ENCODE data around the gene SLC4A1AP. TPM values are rescaled to one million over a fixed set of nuclear protein-coding genes. Genes with fewer than 3 reads are reported as not detected.
A peak's percentile ranks its signal among the peaks of the same experiment; 100 is the strongest.
"Not testable (repeated sequence)": the region's sequence is repeated elsewhere in the genome, so short reads cannot be mapped to it uniquely, and the experiment has no call there.

The SLC4A1AP gene
- 20.0 TPM for polyA plus RNA-seq (2012; ENCODE audit: missing spikeins)

GRCh38 chr2:27663285-27664153, at the start of gene SLC4A1AP, which contains the start of gene SUPT7L:
Gene SLC4A1AP (plus strand): TSS chr2:27663889. CDS start chr2:27663915, 26 bp downstream.
Gene SUPT7L (minus strand): TSS chr2:27663614. CDS start chr2:27662192, 1,422 bp downstream.
- FAIRE-seq: peak; percentile 95

GRCh38 chr2:27613985-27614384, 49.7 kb upstream of the SLC4A1AP start:
- no peak for FAIRE-seq
- no peak for DNase-seq (ENCODE audit: insufficient read length)
- TF ChIP-seq TAF1 (IDR thresholded peaks at IDR 0.05; ENCODE audit: borderline replicate concordance, low read depth, low read length) (no peak), POLR2AphosphoS5 (IDR thresholded peaks at IDR 0.05; ENCODE audit: low read depth, low read length) (no peak), POLR2A (IDR thresholded peaks at IDR 0.05; ENCODE audit: low read depth, low read length) (no peak)

More at GRCh38 chr2:27663285-27664153, at the start of gene SLC4A1AP, which contains the start of gene SUPT7L:
- TF ChIP-seq POLR2AphosphoS5 (IDR thresholded peaks at IDR 0.05; ENCODE audit: low read depth, low read length) (peak; percentile 82), TAF1 (IDR thresholded peaks at IDR 0.05; ENCODE audit: borderline replicate concordance, low read depth, low read length) (peak; percentile 98), POLR2A (IDR thresholded peaks at IDR 0.05; ENCODE audit: low read depth, low read length) (peak; percentile 90)
- peak; percentile 54 for DNase-seq (ENCODE audit: insufficient read length)

- TF ChIP-seq POLR2AphosphoS5 (IDR thresholded peaks at IDR 0.05; ENCODE audit: low read depth, low read length): no peak
- TF ChIP-seq POLR2A (IDR thresholded peaks at IDR 0.05; ENCODE audit: low read depth, low read length): no peak
- no peak for TF ChIP-seq TAF1 (IDR thresholded peaks at IDR 0.05; ENCODE audit: borderline replicate concordance, low read depth, low read length)
- DNase-seq (ENCODE audit: insufficient read length) (no peak), FAIRE-seq (no peak)
Observed at GRCh38 chr2:27615316-27615715, 48.4 kb upstream of the SLC4A1AP start.

GRCh38 chr2:27621524-27621923, 42.2 kb upstream of the SLC4A1AP start:
- DNase-seq (ENCODE audit: insufficient read length) (no peak), FAIRE-seq (no peak)
- no peak for TF ChIP-seq TAF1 (IDR thresholded peaks at IDR 0.05; ENCODE audit: borderline replicate concordance, low read depth, low read length)
- TF ChIP-seq POLR2A (IDR thresholded peaks at IDR 0.05; ENCODE audit: low read depth, low read length): no peak
- no peak for TF ChIP-seq POLR2AphosphoS5 (IDR thresholded peaks at IDR 0.05; ENCODE audit: low read depth, low read length)

GRCh38 chr2:27622921-27623384, 40.7 kb upstream of the SLC4A1AP start:
- FAIRE-seq (no peak), DNase-seq (ENCODE audit: insufficient read length) (no peak)
- TF ChIP-seq TAF1 (IDR thresholded peaks at IDR 0.05; ENCODE audit: borderline replicate concordance, low read depth, low read length) (no peak), POLR2AphosphoS5 (IDR thresholded peaks at IDR 0.05; ENCODE audit: low read depth, low read length) (no peak), POLR2A (IDR thresholded peaks at IDR 0.05; ENCODE audit: low read depth, low read length) (no peak)

GRCh38 chr2:27624943-27625342, 38.7 kb upstream of the SLC4A1AP start:
- DNase-seq (ENCODE audit: insufficient read length): no peak
- FAIRE-seq: no peak
- TF ChIP-seq TAF1 (IDR thresholded peaks at IDR 0.05; ENCODE audit: borderline replicate concordance, low read depth, low read length): no peak

GRCh38 chr2:27626323-27626722, 37.4 kb upstream of the SLC4A1AP start:
- not testable (repeated sequence) for FAIRE-seq; DNase-seq (ENCODE audit: insufficient read length)

GRCh38 chr2:27626921-27627320, 36.8 kb upstream of the SLC4A1AP start:
- DNase-seq (ENCODE audit: insufficient read length); FAIRE-seq: not testable (repeated sequence)

- peak; percentile 88 for FAIRE-seq
- DNase-seq (ENCODE audit: insufficient read length): no peak
- TF ChIP-seq POLR2A (IDR thresholded peaks at IDR 0.05; ENCODE audit: low read depth, low read length) (no peak), POLR2AphosphoS5 (IDR thresholded peaks at IDR 0.05; ENCODE audit: low read depth, low read length) (no peak), TAF1 (IDR thresholded peaks at IDR 0.05; ENCODE audit: borderline replicate concordance, low read depth, low read length) (no peak)
Observed at GRCh38 chr2:27627963-27628766, 35.5 kb upstream of the SLC4A1AP start.

GRCh38 chr2:27628767-27629709, 34.7 kb upstream of the SLC4A1AP start, which contains the start of the genes CCDC121 and GPN1:
Gene CCDC121 (minus strand): TSS chr2:27629012. CDS start chr2:27627799, 1,213 bp downstream.
Gene GPN1 (plus strand): TSS chr2:27629050. CDS start chr2:27629059, 9 bp downstream.
- FAIRE-seq: no peak
- DNase-seq (ENCODE audit: insufficient read length): peak; percentile 72
- TF ChIP-seq POLR2A (IDR thresholded peaks at IDR 0.05; ENCODE audit: low read depth, low read length) (peak; percentile 98), POLR2AphosphoS5 (IDR thresholded peaks at IDR 0.05; ENCODE audit: low read depth, low read length) (peak; percentile 85; the same call in 1 of the 2 replicates), TAF1 (IDR thresholded peaks at IDR 0.05; ENCODE audit: borderline replicate concordance, low read depth, low read length) (peak; percentile 97)

- DNase-seq (ENCODE audit: insufficient read length); FAIRE-seq: not testable (repeated sequence)
Observed at GRCh38 chr2:27630257-27630656, 33.4 kb upstream of the SLC4A1AP start.

All from GM12892 (cell line).